OCI-M1 (cell line): Measurements from ENCODE around the gene PPP4R3A.
"Not testable (repeated sequence)": the region's sequence is repeated elsewhere in the genome, so short reads cannot be mapped to it uniquely, and the experiment has no call there.

Experiments used
- DNase-seq: peaks from one replicate; lab custom pipeline; 2025; lab: John Stamatoyannopoulos, UW

PPP4R3A gene

GRCh38 chr14:91510171-91511042, at the start of gene PPP4R3A:
TSS of gene PPP4R3A (minus strand) at chr14:91510310. CDS start at chr14:91509647, 663 bp downstream.
- DNase-seq: peak; percentile 93

- DNase-seq: no peak
Observed at GRCh38 chr14:91555531-91555930, 45.4 kb upstream of the PPP4R3A start.

GRCh38 chr14:91554535-91555332, 44.6 kb upstream of the PPP4R3A start:
- DNase-seq: no peak

- DNase-seq: no peak
Observed at GRCh38 chr14:91548108-91548507, 38.0 kb upstream of the PPP4R3A start.

- DNase-seq: no peak
Observed at GRCh38 chr14:91545946-91546716, 36.0 kb upstream of the PPP4R3A start.

- no peak for DNase-seq
Observed at GRCh38 chr14:91545204-91545603, 35.1 kb upstream of the PPP4R3A start.

GRCh38 chr14:91536327-91536726, 26.2 kb upstream of the PPP4R3A start:
- DNase-seq: no peak

GRCh38 chr14:91534059-91534458, 23.9 kb upstream of the PPP4R3A start:
- DNase-seq: not testable (repeated sequence)

GRCh38 chr14:91533623-91534022, 23.5 kb upstream of the PPP4R3A start:
- DNase-seq: no peak

- DNase-seq: no peak
Observed at GRCh38 chr14:91523972-91524371, 13.9 kb upstream of the PPP4R3A start.

GRCh38 chr14:91521061-91521640, 11.0 kb upstream of the PPP4R3A start:
- DNase-seq: peak; percentile 1

- no peak for DNase-seq
Observed at GRCh38 chr14:91520138-91520537, 10.0 kb upstream of the PPP4R3A start.

GRCh38 chr14:91519239-91520036, 9.3 kb upstream of the PPP4R3A start:
- no peak for DNase-seq

GRCh38 chr14:91516663-91517388, 6.7 kb upstream of the PPP4R3A start:
- peak; percentile 32 for DNase-seq

GRCh38 chr14:91515979-91516378, 5.9 kb upstream of the PPP4R3A start:
- no peak for DNase-seq

GRCh38 chr14:91511043-91511383, 903 bp upstream of the PPP4R3A start:
- DNase-seq: peak; percentile 70

GRCh38 chr14:91509878-91510170, 286 bp downstream of the PPP4R3A start:
- no peak for DNase-seq

GRCh38 chr14:91509083-91509877, 830 bp downstream of the PPP4R3A start:
- peak; percentile 28 for DNase-seq

GRCh38 chr14:91508105-91508504, 2.0 kb downstream of the PPP4R3A start:
- DNase-seq: peak; percentile 9

GRCh38 chr14:91506226-91506625, 3.9 kb downstream of the PPP4R3A start:
- DNase-seq: no peak
